ENCODE measurements around the gene VWF.

GRCh38 chr12:5927732-5928516, 196.5 kb downstream of the VWF start:
- TF ChIP-seq YY1 (IDR thresholded peaks at IDR 0.05; ENCODE audit: insufficient read depth, insufficient read length) (no peak), ZNF274 (IDR thresholded peaks at IDR 0.05; ENCODE audit: low read depth, low read length) (no peak), SUZ12 (IDR thresholded peaks at IDR 0.05; ENCODE audit: extremely low read depth, insufficient read depth, insufficient read length) (no peak)
